DND-41 (cell line): ENCODE data around the gene BMERB1.

Source experiments
- ATAC-seq: fragments of 200-7000 bp; cut with Tn5 transposase; 3 replicates; pipeline ENCODE4 v1.9.1; 2021; ENCODE audit warnings: low read depth; ENCODE audit not compliant: insufficient read depth
- DNase-seq: peaks from one replicate; pipeline ENCODE4 v3.0.0-alpha.2; 2020
- H2AFZ ChIP-seq: 2 replicates; pipeline ENCODE4 v1.6.0; 2012; ENCODE audit warnings: low read depth, low read length
- H3K27ac ChIP-seq: 2 replicates; pipeline ENCODE4 v1.5.1; 2012; ENCODE audit warnings: low read length, inconsistent platforms
- H3K27me3 ChIP-seq: fragments of 200-600 bp; sonication (generic); 2 replicates; pipeline ENCODE4 v1.6.0; 2012; ENCODE audit warnings: low read length, mild to moderate bottlenecking, inconsistent platforms; ENCODE audit not compliant: insufficient read depth, poor library complexity
- H3K36me3 ChIP-seq: 2 replicates; pipeline ENCODE4 v1.5.1; 2012; ENCODE audit warnings: low read length, inconsistent platforms; ENCODE audit not compliant: insufficient read depth
- H3K4me1 ChIP-seq: 2 replicates; pipeline ENCODE4 v1.5.1; 2012; ENCODE audit warnings: mild to moderate bottlenecking, low read length; ENCODE audit not compliant: insufficient read depth
- H3K4me2 ChIP-seq: 2 replicates; pipeline ENCODE4 v1.6.0; 2012; ENCODE audit warnings: mild to moderate bottlenecking, moderate library complexity, low read length, inconsistent platforms; ENCODE audit not compliant: insufficient read depth
- H3K4me3 ChIP-seq, 2 experiments: fragments of 200-600 bp in 1 of 2; shearing (Covaris generic) in 1 of 2; 2 replicates each; pipeline ENCODE4 v1.5.1; 2012 to 2016; ENCODE audit warnings: inconsistent platforms in 2 of 2, low read length in 2 of 2, mild to moderate bottlenecking in 2 of 2, low read depth in 1 of 2, moderate library complexity in 1 of 2
- H3K79me2 ChIP-seq: 2 replicates; pipeline ENCODE4 v1.6.0; 2012; ENCODE audit warnings: low read length, inconsistent platforms; ENCODE audit not compliant: insufficient read depth
- H3K9ac ChIP-seq: 2 replicates; pipeline ENCODE4 v1.6.0; 2012; ENCODE audit warnings: low read depth, mild to moderate bottlenecking, inconsistent platforms, low read length, moderate library complexity
- H3K9me3 ChIP-seq: 2 replicates; pipeline ENCODE4 v1.5.1; 2012; ENCODE audit warnings: low read length, moderate library complexity, mild to moderate bottlenecking, inconsistent platforms; ENCODE audit not compliant: insufficient read depth, severe bottlenecking
- H4K20me1 ChIP-seq: 2 replicates; pipeline ENCODE4 v1.6.0; 2012; ENCODE audit warnings: low read length; ENCODE audit not compliant: insufficient read depth
- EZH2 ChIP-seq: IDR thresholded peaks from 3 replicates; pipeline ENCODE4 v1.6.1; 2012; ENCODE audit warnings: borderline replicate concordance, low read depth, mild to moderate bottlenecking, moderate library complexity, low read length, inconsistent platforms; ENCODE audit not compliant: severe bottlenecking
- TF ChIP-seq, protein P1 (sequence below): IDR thresholded peaks from 2 replicates; pipeline ENCODE4 v1.5.1; 2012; ENCODE audit warnings: borderline replicate concordance, low read length, moderate library complexity, mild to moderate bottlenecking; ENCODE audit not compliant: poor library complexity, severe bottlenecking; ENCODE audit errors: extremely low read depth

The BMERB1 gene

DNA sequence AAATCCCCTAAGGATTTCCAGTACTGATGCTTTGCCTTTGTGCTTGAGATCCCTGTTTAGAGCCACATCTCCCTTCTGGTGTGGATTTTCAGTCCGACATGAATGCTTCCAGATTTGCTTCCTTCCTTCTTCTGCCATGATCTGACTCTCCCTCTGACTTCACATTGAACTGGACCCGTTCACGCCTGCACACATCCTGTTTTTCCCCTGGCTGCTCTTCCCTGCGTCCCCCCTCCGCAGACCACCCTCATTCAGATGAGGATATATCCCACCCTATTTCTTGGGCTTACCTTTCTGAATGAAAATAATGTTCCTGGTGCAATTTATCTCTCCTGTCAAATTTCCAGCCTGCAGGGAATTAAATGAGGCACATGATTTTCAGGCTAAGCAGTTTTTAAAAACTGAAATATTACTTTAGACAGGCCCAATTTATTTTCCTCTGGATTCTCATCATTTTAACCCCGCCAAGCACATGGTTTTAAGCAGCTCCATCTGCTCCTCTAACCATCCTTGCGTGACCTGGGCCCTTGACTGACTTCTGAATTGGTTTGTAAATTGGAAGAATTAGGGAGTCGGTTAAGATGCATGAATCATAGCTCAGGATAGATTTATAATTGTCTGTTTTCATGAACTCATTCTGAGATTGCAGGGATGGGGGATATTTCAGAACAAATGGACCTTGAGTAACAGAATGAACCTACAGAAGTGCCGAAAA, 59.2 kb downstream of the BMERB1 start:
- no peak overlapping the region for H3K4me3 ChIP-seq
- H2AFZ ChIP-seq, result no peak overlapping the region
- no peaks in the 10 kb centered on the region for H3K4me1 ChIP-seq
- H3K79me2 ChIP-seq, result no peaks in the 10 kb centered on the region
- no peaks in the 10 kb centered on the region for H3K27me3 ChIP-seq
- no peak for TF ChIP-seq EZH2
- TF ChIP-seq, protein P1, sequence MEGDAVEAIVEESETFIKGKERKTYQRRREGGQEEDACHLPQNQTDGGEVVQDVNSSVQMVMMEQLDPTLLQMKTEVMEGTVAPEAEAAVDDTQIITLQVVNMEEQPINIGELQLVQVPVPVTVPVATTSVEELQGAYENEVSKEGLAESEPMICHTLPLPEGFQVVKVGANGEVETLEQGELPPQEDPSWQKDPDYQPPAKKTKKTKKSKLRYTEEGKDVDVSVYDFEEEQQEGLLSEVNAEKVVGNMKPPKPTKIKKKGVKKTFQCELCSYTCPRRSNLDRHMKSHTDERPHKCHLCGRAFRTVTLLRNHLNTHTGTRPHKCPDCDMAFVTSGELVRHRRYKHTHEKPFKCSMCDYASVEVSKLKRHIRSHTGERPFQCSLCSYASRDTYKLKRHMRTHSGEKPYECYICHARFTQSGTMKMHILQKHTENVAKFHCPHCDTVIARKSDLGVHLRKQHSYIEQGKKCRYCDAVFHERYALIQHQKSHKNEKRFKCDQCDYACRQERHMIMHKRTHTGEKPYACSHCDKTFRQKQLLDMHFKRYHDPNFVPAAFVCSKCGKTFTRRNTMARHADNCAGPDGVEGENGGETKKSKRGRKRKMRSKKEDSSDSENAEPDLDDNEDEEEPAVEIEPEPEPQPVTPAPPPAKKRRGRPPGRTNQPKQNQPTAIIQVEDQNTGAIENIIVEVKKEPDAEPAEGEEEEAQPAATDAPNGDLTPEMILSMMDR, result no peak
- ATAC-seq (no peak), DNase-seq (no peak)
- H3K4me2 ChIP-seq, result no peak overlapping the region
- no peaks in the 10 kb centered on the region for H4K20me1 ChIP-seq
- H3K9ac ChIP-seq, result no peak overlapping the region
- H3K9me3 ChIP-seq, result no peaks in the 10 kb centered on the region
- H3K36me3 ChIP-seq, result no peaks in the 10 kb centered on the region
- H3K27ac ChIP-seq, result no peak overlapping the region

DNA sequence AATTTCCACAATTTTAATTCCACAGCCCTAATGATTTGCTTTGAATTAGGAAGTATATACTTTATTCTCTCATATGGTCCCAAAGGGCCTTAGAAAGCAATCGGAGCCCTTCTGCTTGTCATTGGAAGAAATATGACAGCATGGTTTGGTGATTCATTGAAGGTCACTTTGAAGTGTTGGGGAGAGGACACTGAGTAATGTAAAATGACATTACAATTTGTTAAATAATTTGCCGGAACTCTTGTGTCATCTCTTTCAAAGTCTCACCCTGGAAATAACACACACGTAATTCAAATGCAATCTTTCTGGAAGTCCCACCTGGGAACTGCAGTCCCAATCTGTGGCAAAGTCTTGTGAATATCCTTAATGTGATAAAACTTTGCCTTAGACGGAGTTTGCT, 59.8 kb downstream of the BMERB1 start:
- H3K4me3 ChIP-seq, result no peak overlapping the region
- TF ChIP-seq, protein P1, result no peak
- TF ChIP-seq EZH2, result no peak
- H4K20me1 ChIP-seq, result no peaks in the 10 kb centered on the region
- DNase-seq (no peak), ATAC-seq (no peak)
- H3K27ac ChIP-seq, result no peak overlapping the region
- H3K4me2 ChIP-seq, result no peak overlapping the region
- no peaks in the 10 kb centered on the region for H3K27me3 ChIP-seq
- no peaks in the 10 kb centered on the region for H3K9me3 ChIP-seq
- no peak overlapping the region for H2AFZ ChIP-seq
- H3K4me1 ChIP-seq, result no peaks in the 10 kb centered on the region
- no peaks in the 10 kb centered on the region for H3K36me3 ChIP-seq
- no peaks in the 10 kb centered on the region for H3K79me2 ChIP-seq
- H3K9ac ChIP-seq, result no peak overlapping the region

DNA sequence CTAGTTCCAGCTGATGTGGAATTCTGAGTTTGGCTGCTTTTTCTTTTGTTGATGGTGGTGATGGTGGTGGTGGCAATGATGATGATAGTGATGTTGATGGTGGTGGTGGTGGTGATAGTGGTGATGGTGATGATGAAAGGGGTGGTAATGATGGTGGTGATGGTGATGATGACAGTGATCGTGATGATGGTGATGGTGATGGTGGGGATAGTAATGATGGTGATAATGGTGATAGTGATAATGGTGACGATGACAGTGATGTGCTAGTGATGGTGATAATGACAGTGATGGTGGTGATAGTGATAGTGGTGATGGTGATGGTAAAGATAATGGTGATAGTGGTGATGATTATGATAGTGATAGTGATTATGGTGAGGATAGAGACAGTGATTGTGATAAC, 61.5 kb downstream of the BMERB1 start:
- Histone ChIP-seq H3K27me3 (peaks cover 3% of the 10 kb centered on the region), H4K20me1 (no peaks in the 10 kb centered on the region), H3K4me3 (no peak overlapping the region), H3K27ac (no peak overlapping the region), H3K4me1 (no peaks in the 10 kb centered on the region), H3K9ac (no peak overlapping the region), H3K9me3 (no peaks in the 10 kb centered on the region), H3K36me3 (no peaks in the 10 kb centered on the region), H3K79me2 (no peaks in the 10 kb centered on the region), H3K4me2 (no peak overlapping the region), H2AFZ (no peak overlapping the region)
- no peak for DNase-seq
- no peak for ATAC-seq
- no peak for TF ChIP-seq EZH2
- TF ChIP-seq, protein P1, result no peak
